Measurements from ENCODE around the gene RNU1-1. TPM values are rescaled to one million over a fixed set of nuclear protein-coding genes. Genes with fewer than 3 reads are reported as not detected.
"Not testable (repeated sequence)": the region's sequence is repeated elsewhere in the genome, so short reads cannot be mapped to it uniquely, and the experiment has no call there.

Gene RNU1-1
- total and polyA plus RNA-seq, 2 donors from 2014 or later: 26.8 to 8,605 TPM

DNA sequence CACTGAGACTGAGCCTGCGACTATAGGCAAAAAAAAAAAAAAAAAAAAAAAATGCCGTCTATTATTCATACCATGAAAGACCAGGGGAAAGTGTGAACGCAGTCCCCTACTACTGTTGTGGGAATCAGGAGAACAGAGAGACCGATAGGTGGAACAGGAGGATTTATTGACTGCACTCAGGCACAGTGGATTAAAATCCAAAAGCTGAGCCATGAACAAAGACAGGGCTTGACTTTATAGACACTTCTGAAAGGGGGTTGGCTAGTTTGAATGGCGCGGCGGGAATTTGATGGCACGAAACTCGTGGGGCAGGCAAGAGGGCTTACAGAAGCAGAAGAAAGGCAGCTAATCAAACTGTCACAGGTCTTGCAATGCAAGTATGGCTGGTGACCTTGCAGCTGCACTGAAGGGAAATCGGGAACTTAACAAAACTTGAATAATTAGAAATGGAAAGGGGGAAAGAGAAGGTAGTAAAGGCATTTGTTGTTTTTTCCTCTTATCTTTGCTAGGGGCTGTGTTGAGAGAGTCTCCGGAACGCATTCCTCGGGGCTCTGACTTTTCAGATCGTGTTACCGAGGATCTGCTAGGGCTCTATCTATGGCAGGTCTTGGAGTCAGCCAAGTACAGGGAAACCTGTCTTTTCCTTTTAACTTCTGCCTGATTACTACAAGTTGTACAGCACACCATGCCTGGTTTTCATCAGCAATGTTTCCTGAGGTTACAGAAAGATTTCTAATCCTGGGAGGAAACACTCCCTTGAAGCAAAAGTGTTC is 7.5 kb downstream of the RNU1-1 start:
- H3K9me3 ChIP-seq (ENCODE audit: control insufficient read depth in 2 of 3, insufficient read depth in 1 of 3, low read length in 3 of 3); intact Hi-C loops (cut with DNase I); FAIRE-seq; H3K4me1 ChIP-seq (ENCODE audit: control insufficient read depth in 2 of 3, insufficient read depth in 2 of 3, low read depth in 1 of 3, low read length in 3 of 3); H3K27me3 ChIP-seq (ENCODE audit: control insufficient read depth, insufficient read depth, low read length); H3K36me3 ChIP-seq (ENCODE audit: control insufficient read depth in 2 of 3, insufficient read depth in 3 of 3, low read length in 3 of 3); H3K9ac ChIP-seq (ENCODE audit: low read length in 3 of 3); H3K27ac ChIP-seq (ENCODE audit: low read depth in 2 of 2, low read length in 2 of 2); H3K4me3 ChIP-seq (ENCODE audit: low read length in 3 of 3): not testable (repeated sequence)
- peak in 4 of 5 donors; percentile 42 to 86 (median 63) for DNase-seq

DNA sequence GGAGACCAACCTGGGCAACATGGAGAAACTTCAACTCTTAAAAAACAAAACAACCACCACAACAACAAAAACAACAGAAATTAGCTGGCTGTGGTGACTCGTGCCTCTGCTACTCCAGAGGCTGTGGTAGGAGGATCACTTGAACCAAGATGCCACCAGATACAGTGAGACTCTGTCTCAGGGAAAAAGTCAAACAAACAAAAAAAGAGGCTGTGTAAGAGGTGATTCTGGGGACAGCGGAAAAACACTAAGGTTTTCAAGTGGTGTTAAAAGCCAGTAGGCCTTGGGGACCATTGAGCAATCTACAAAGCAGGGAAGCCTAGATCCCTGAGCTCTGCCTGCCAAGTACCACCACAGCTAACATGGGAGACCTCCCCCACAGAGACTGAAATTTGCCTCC is 8.2 kb downstream of the RNU1-1 start:
- not testable (repeated sequence) for FAIRE-seq; H3K4me3 ChIP-seq (ENCODE audit: low read length in 3 of 3)

GRCh38 chr1:16503494-16503893 is 10.6 kb downstream of the RNU1-1 start:
- no peaks in the 10 kb centered on the region for H3K9me3 ChIP-seq (ENCODE audit: control insufficient read depth in 2 of 3, insufficient read depth in 1 of 3, low read length in 3 of 3)
- DNase-seq (no peak), FAIRE-seq (no peak)
- no peak overlapping the region for H3K4me3 ChIP-seq (ENCODE audit: low read length in 3 of 3)
- H3K36me3 ChIP-seq (ENCODE audit: control insufficient read depth in 2 of 3, insufficient read depth in 3 of 3, low read length in 3 of 3): no peaks in the 10 kb centered on the region
- no peaks in the 10 kb centered on the region for H3K27me3 ChIP-seq (ENCODE audit: control insufficient read depth, insufficient read depth, low read length)
- intact Hi-C loops (cut with DNase I): no loop called here
- no peak overlapping the region for H3K9ac ChIP-seq (ENCODE audit: low read length in 3 of 3)
- TF ChIP-seq, protein P1, sequence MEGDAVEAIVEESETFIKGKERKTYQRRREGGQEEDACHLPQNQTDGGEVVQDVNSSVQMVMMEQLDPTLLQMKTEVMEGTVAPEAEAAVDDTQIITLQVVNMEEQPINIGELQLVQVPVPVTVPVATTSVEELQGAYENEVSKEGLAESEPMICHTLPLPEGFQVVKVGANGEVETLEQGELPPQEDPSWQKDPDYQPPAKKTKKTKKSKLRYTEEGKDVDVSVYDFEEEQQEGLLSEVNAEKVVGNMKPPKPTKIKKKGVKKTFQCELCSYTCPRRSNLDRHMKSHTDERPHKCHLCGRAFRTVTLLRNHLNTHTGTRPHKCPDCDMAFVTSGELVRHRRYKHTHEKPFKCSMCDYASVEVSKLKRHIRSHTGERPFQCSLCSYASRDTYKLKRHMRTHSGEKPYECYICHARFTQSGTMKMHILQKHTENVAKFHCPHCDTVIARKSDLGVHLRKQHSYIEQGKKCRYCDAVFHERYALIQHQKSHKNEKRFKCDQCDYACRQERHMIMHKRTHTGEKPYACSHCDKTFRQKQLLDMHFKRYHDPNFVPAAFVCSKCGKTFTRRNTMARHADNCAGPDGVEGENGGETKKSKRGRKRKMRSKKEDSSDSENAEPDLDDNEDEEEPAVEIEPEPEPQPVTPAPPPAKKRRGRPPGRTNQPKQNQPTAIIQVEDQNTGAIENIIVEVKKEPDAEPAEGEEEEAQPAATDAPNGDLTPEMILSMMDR (IDR thresholded peaks at IDR 0.05; ENCODE audit: borderline replicate concordance, extremely low read depth, insufficient read depth): no peak
- no peak overlapping the region for H3K27ac ChIP-seq (ENCODE audit: low read depth in 2 of 2, low read length in 2 of 2)
- no peaks in the 10 kb centered on the region for H3K4me1 ChIP-seq (ENCODE audit: control insufficient read depth in 2 of 3, insufficient read depth in 2 of 3, low read depth in 1 of 3, low read length in 3 of 3)

More for the DNA sequence above, 8.2 kb downstream of the RNU1-1 start:
- H3K27ac ChIP-seq (ENCODE audit: low read depth in 2 of 2, low read length in 2 of 2); H3K27me3 ChIP-seq (ENCODE audit: control insufficient read depth, insufficient read depth, low read length); H3K9ac ChIP-seq (ENCODE audit: low read length in 3 of 3); H3K9me3 ChIP-seq (ENCODE audit: control insufficient read depth in 2 of 3, insufficient read depth in 1 of 3, low read length in 3 of 3); H3K36me3 ChIP-seq (ENCODE audit: control insufficient read depth in 2 of 3, insufficient read depth in 3 of 3, low read length in 3 of 3); DNase-seq; intact Hi-C loops (cut with DNase I); H3K4me1 ChIP-seq (ENCODE audit: control insufficient read depth in 2 of 3, insufficient read depth in 2 of 3, low read depth in 1 of 3, low read length in 3 of 3): not testable (repeated sequence)

- H3K9me3 ChIP-seq (ENCODE audit: control insufficient read depth in 2 of 3, insufficient read depth in 1 of 3, low read length in 3 of 3); H3K27me3 ChIP-seq (ENCODE audit: control insufficient read depth, insufficient read depth, low read length); intact Hi-C loops (cut with DNase I); H3K4me3 ChIP-seq (ENCODE audit: low read length in 3 of 3); FAIRE-seq; H3K27ac ChIP-seq (ENCODE audit: low read depth in 2 of 2, low read length in 2 of 2); H3K4me1 ChIP-seq (ENCODE audit: control insufficient read depth in 2 of 3, insufficient read depth in 2 of 3, low read depth in 1 of 3, low read length in 3 of 3); H3K9ac ChIP-seq (ENCODE audit: low read length in 3 of 3); DNase-seq; H3K36me3 ChIP-seq (ENCODE audit: control insufficient read depth in 2 of 3, insufficient read depth in 3 of 3, low read length in 3 of 3): not testable (repeated sequence)
Observed at GRCh38 chr1:16501446-16501845, 12.6 kb downstream of the RNU1-1 start.

DNA sequence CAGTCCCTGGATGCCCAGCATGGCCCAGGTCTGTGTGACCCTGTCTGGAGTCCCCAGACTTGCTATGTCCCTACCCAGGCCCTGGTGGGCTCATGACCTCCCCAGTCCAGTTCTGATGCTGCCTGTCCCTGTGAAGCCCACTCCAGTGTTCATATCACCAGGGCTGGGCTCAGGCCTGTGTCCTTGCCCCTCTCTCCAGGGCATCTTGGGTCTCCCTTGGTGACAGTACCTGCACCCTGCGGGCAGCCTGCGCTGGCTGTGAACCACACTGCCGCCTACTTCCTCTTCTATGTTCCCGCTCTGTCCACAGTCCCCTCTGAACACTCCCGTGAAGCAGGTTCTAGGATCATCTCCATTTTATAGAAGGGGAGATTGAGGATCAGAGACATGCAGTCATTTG is 13.1 kb downstream of the RNU1-1 start:
- H3K9me3 ChIP-seq (ENCODE audit: control insufficient read depth in 2 of 3, insufficient read depth in 1 of 3, low read length in 3 of 3); H3K9ac ChIP-seq (ENCODE audit: low read length in 3 of 3); H3K27me3 ChIP-seq (ENCODE audit: control insufficient read depth, insufficient read depth, low read length); H3K4me1 ChIP-seq (ENCODE audit: control insufficient read depth in 2 of 3, insufficient read depth in 2 of 3, low read depth in 1 of 3, low read length in 3 of 3); FAIRE-seq; H3K36me3 ChIP-seq (ENCODE audit: control insufficient read depth in 2 of 3, insufficient read depth in 3 of 3, low read length in 3 of 3); intact Hi-C loops (cut with DNase I); DNase-seq; H3K4me3 ChIP-seq (ENCODE audit: low read length in 3 of 3); H3K27ac ChIP-seq (ENCODE audit: low read depth in 2 of 2, low read length in 2 of 2): not testable (repeated sequence)

DNA sequence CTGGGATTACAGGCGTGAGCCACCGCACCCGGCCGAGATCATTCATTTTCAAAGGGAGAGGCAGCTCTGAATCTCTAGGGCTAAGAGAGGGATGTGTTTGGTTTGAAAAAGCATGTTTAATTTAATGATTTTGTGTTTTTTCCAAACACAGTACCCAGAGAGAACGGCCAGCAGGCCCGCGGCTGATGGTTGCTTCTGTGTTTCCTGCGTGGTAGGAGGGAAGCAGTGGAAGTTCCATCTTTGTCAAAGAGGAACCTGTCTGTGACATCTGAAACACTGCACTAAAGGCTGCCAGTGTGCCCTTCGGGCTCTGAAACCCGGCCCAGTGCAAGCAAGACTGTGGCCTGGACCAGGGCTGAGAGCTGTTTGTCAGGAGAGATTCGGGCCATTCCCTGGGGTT is 13.6 kb downstream of the RNU1-1 start:
- H3K27ac ChIP-seq (ENCODE audit: low read depth in 2 of 2, low read length in 2 of 2); H3K4me1 ChIP-seq (ENCODE audit: control insufficient read depth in 2 of 3, insufficient read depth in 2 of 3, low read depth in 1 of 3, low read length in 3 of 3); DNase-seq; H3K27me3 ChIP-seq (ENCODE audit: control insufficient read depth, insufficient read depth, low read length); intact Hi-C loops (cut with DNase I); H3K36me3 ChIP-seq (ENCODE audit: control insufficient read depth in 2 of 3, insufficient read depth in 3 of 3, low read length in 3 of 3); H3K9me3 ChIP-seq (ENCODE audit: control insufficient read depth in 2 of 3, insufficient read depth in 1 of 3, low read length in 3 of 3); FAIRE-seq; H3K4me3 ChIP-seq (ENCODE audit: low read length in 3 of 3); H3K9ac ChIP-seq (ENCODE audit: low read length in 3 of 3): not testable (repeated sequence)
